Panc1 (cell line): ENCODE results near the gene GAL3ST2. TPM values are rescaled to one million over a fixed set of nuclear protein-coding genes. Genes with fewer than 3 reads are reported as not detected.

Experiments used
- ATAC-seq: fragments of 200-7000 bp; cut with Tn5 transposase; 2 replicates; pipeline ENCODE4 v1.9.1; 2020; ENCODE audit warnings: mild to moderate bottlenecking, moderate library complexity
- BruUV-seq: library from RNA; stranded (reverse); fragments of 400-500 nt; replicated peaks from 2 replicates; lab custom pipeline; 2021; lab: Mats Ljungman, UMichigan
- CTCF ChIA-PET: fragments of 300-600 bp; sonication (Branson Sonifier 250); formaldehyde crosslinking; loops from one replicate; lab custom pipeline; 2022; ENCODE audit warnings: antibody characterized with exemption; lab: Charles Lee
- POLR2A ChIA-PET: fragments of 300-600 bp; sonication (Branson Sonifier 250); formaldehyde crosslinking; loops from one replicate; lab custom pipeline; 2022; ENCODE audit warnings: antibody characterized with exemption; lab: Charles Lee
- DNase-seq: peaks from one replicate; pipeline ENCODE4 v3.0.0-alpha.2; 2010; ENCODE audit warnings: low read depth, low spot score
- H3K27ac ChIP-seq: 2 replicates; pipeline ENCODE4 v1.5.1; 2011; ENCODE audit warnings: mild to moderate bottlenecking, low read length, inconsistent platforms
- H3K27me3 ChIP-seq: fragments of 200-500 bp; sonication (Bioruptor generic); 2 replicates; pipeline ENCODE4 v1.6.0; 2014; ENCODE audit warnings: low read length, inconsistent platforms; ENCODE audit not compliant: control insufficient read depth, insufficient read depth
- H3K36me3 ChIP-seq: fragments of 200-500 bp; sonication (Bioruptor generic); 2 replicates; pipeline ENCODE4 v1.5.1; 2014; ENCODE audit warnings: inconsistent platforms, mild to moderate bottlenecking, low read length, moderate library complexity; ENCODE audit not compliant: control insufficient read depth, insufficient read depth
- H3K4me1 ChIP-seq: 2 replicates; pipeline ENCODE4 v1.5.1; 2011; ENCODE audit warnings: inconsistent platforms, mild to moderate bottlenecking, low read length, moderate library complexity; ENCODE audit not compliant: control insufficient read depth, insufficient read depth
- H3K4me3 ChIP-seq, 2 experiments: 2 replicates each; pipeline ENCODE4 v1.5.1; 2011 to 2012; ENCODE audit warnings: low read depth in 2 of 2, low read length in 2 of 2, mild to moderate bottlenecking in 2 of 2, inconsistent platforms in 1 of 2, moderate library complexity in 1 of 2
- H3K9me3 ChIP-seq: fragments of 200-500 bp; sonication (Bioruptor generic); 2 replicates; pipeline ENCODE4 v1.5.1; 2014; ENCODE audit warnings: low read depth, mild to moderate bottlenecking, inconsistent platforms, low read length, moderate library complexity; ENCODE audit not compliant: control insufficient read depth, insufficient read depth
- POLR2AphosphoS5 ChIP-seq: IDR thresholded peaks from 2 replicates; pipeline ENCODE4 v1.6.1; 2012; ENCODE audit warnings: mild to moderate bottlenecking, low read depth, low read length, moderate library complexity
- SIN3A ChIP-seq: IDR thresholded peaks from 2 replicates; pipeline ENCODE4 v1.6.1; 2012; ENCODE audit warnings: low read depth, mild to moderate bottlenecking, low read length, moderate library complexity, borderline replicate concordance; ENCODE audit not compliant: insufficient read depth
- TCF7L2 ChIP-seq: IDR thresholded peaks from 2 replicates; pipeline ENCODE4 v1.6.1; 2011; ENCODE audit warnings: mild to moderate bottlenecking, low read depth, low read length, inconsistent platforms
- in situ Hi-C: cut with HindIII; loops from 2 replicates; pipeline ENCODE4 v1.10.0; 2016; ENCODE audit warnings: low sequenced_read_pairs, low pct_unique_long_range_greater_than_20kb
- intact Hi-C: fragments of 100-400 bp; cut with micrococcal nuclease; formaldehyde crosslinking; loops from one replicate; pipeline ENCODE4 v1.10.0; 2022; ENCODE audit not compliant: unreplicated experiment
- total RNA-seq: library from RNA; stranded (reverse); gene quantifications from one replicate; pipeline ENCODE4 v1.2.1, GENCODE V29; 2021; ENCODE audit not compliant: unreplicated experiment
- TF ChIP-seq, protein P1 (sequence below), 2 experiments: IDR thresholded peaks; 2 replicates each; pipeline ENCODE4 v1.6.1; 2011 to 2012; ENCODE audit warnings: low read depth in 2 of 2, control low read depth in 1 of 2, low read length in 1 of 2, mild to moderate bottlenecking in 1 of 2, moderate library complexity in 1 of 2; ENCODE audit not compliant: insufficient read depth in 1 of 2
- TF ChIP-seq, protein P2 (sequence below): fragments of 450-650 bp; IDR thresholded peaks from 2 replicates; pipeline ENCODE4 v1.5.1; 2017; ENCODE audit warnings: mild to moderate bottlenecking

The GAL3ST2 gene
- total RNA-seq, 1 experiment from 2014 or later = 1.6 TPM

- intact Hi-C loops (no loop called here), in situ Hi-C loops (no loop called here)
- H3K36me3 ChIP-seq = no peaks in the 10 kb centered on the region
- no peaks in the 10 kb centered on the region for H3K9me3 ChIP-seq
- no peak for ATAC-seq
- no peak overlapping the region for H3K4me3 ChIP-seq
- H3K27me3 ChIP-seq = no peaks in the 10 kb centered on the region
- POLR2A ChIA-PET = no interaction called here
- H3K4me1 ChIP-seq = no peaks in the 10 kb centered on the region
- CTCF ChIA-PET = interaction anchor here (0.6 kb wide), 1 partner anchor 68 kb away, joined by 3 read pairs; no protein-coding TSS in a partner anchor
- H3K27ac ChIP-seq = no peak overlapping the region
- BruUV-seq = no TSS peak
- TF ChIP-seq POLR2AphosphoS5 (no peak), SIN3A (no peak), TCF7L2 (no peak)
- TF ChIP-seq, protein P1, sequence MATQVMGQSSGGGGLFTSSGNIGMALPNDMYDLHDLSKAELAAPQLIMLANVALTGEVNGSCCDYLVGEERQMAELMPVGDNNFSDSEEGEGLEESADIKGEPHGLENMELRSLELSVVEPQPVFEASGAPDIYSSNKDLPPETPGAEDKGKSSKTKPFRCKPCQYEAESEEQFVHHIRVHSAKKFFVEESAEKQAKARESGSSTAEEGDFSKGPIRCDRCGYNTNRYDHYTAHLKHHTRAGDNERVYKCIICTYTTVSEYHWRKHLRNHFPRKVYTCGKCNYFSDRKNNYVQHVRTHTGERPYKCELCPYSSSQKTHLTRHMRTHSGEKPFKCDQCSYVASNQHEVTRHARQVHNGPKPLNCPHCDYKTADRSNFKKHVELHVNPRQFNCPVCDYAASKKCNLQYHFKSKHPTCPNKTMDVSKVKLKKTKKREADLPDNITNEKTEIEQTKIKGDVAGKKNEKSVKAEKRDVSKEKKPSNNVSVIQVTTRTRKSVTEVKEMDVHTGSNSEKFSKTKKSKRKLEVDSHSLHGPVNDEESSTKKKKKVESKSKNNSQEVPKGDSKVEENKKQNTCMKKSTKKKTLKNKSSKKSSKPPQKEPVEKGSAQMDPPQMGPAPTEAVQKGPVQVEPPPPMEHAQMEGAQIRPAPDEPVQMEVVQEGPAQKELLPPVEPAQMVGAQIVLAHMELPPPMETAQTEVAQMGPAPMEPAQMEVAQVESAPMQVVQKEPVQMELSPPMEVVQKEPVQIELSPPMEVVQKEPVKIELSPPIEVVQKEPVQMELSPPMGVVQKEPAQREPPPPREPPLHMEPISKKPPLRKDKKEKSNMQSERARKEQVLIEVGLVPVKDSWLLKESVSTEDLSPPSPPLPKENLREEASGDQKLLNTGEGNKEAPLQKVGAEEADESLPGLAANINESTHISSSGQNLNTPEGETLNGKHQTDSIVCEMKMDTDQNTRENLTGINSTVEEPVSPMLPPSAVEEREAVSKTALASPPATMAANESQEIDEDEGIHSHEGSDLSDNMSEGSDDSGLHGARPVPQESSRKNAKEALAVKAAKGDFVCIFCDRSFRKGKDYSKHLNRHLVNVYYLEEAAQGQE (IDR thresholded peaks at IDR 0.05; ENCODE audit: insufficient read depth in 1 of 2, low read depth in 2 of 2, low read length in 1 of 2) = no peak
- TF ChIP-seq, protein P2, sequence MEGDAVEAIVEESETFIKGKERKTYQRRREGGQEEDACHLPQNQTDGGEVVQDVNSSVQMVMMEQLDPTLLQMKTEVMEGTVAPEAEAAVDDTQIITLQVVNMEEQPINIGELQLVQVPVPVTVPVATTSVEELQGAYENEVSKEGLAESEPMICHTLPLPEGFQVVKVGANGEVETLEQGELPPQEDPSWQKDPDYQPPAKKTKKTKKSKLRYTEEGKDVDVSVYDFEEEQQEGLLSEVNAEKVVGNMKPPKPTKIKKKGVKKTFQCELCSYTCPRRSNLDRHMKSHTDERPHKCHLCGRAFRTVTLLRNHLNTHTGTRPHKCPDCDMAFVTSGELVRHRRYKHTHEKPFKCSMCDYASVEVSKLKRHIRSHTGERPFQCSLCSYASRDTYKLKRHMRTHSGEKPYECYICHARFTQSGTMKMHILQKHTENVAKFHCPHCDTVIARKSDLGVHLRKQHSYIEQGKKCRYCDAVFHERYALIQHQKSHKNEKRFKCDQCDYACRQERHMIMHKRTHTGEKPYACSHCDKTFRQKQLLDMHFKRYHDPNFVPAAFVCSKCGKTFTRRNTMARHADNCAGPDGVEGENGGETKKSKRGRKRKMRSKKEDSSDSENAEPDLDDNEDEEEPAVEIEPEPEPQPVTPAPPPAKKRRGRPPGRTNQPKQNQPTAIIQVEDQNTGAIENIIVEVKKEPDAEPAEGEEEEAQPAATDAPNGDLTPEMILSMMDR = no peak
- no peak for DNase-seq
Observed at GRCh38 chr2:241852981-241853631, 76.5 kb downstream of the GAL3ST2 start.

Other genes starting within 250 kb of the GAL3ST2 start
- gene BOK, start 218.1 kb upstream of the GAL3ST2 start, total RNA-seq = 39.1 TPM
- 77.9 TPM for gene THAP4, start 139.7 kb upstream of the GAL3ST2 start, total RNA-seq
- 84.2 TPM for gene ATG4B, start 139.1 kb upstream of the GAL3ST2 start, total RNA-seq
- 122 TPM for gene DTYMK, start 90.0 kb upstream of the GAL3ST2 start, total RNA-seq
- 39.8 TPM for gene ING5, start 74.8 kb upstream of the GAL3ST2 start, total RNA-seq
- 53.0 TPM for gene D2HGDH, start 42.2 kb upstream of the GAL3ST2 start, total RNA-seq
- gene NEU4, start 32.4 kb downstream of the GAL3ST2 start, total RNA-seq = 10.0 TPM
- 0.15 TPM for gene PDCD1, start 82.1 kb downstream of the GAL3ST2 start, total RNA-seq
- not detected for gene RTP5, start 92.9 kb downstream of the GAL3ST2 start, total RNA-seq